GM15510 (cell line): Measurements from ENCODE around the gene NUDT14.

Source experiments
- POLR2A ChIP-seq: IDR thresholded peaks from 3 replicates; pipeline ENCODE4 v1.6.1; 2011; ENCODE audit warnings: borderline replicate concordance; ENCODE audit not compliant: insufficient read length; ENCODE audit errors: extremely low read depth

NUDT14 gene

GRCh38 chr14:105216490-105217247 is 35.6 kb upstream of the NUDT14 start:
- TF ChIP-seq POLR2A = no peak

- no peak for TF ChIP-seq POLR2A
Measured at GRCh38 chr14:105215602-105216001, 34.5 kb upstream of the NUDT14 start.

- TF ChIP-seq POLR2A = no peak
Measured at GRCh38 chr14:105214324-105214915, 33.3 kb upstream of the NUDT14 start.

GRCh38 chr14:105213361-105213760 is 32.2 kb upstream of the NUDT14 start:
- no peak for TF ChIP-seq POLR2A

GRCh38 chr14:105212541-105213300 is 31.6 kb upstream of the NUDT14 start:
- no peak for TF ChIP-seq POLR2A

GRCh38 chr14:105211758-105212089 is 30.6 kb upstream of the NUDT14 start:
- TF ChIP-seq POLR2A = no peak

GRCh38 chr14:105211086-105211757 is 30.1 kb upstream of the NUDT14 start:
- TF ChIP-seq POLR2A = no peak

- TF ChIP-seq POLR2A = no peak
Measured at GRCh38 chr14:105210266-105211025, 29.3 kb upstream of the NUDT14 start.

GRCh38 chr14:105209646-105210045 is 28.5 kb upstream of the NUDT14 start:
- TF ChIP-seq POLR2A = no peak

GRCh38 chr14:105209091-105209490 is 28.0 kb upstream of the NUDT14 start:
- TF ChIP-seq POLR2A = no peak

GRCh38 chr14:105208738-105209075 is 27.6 kb upstream of the NUDT14 start:
- no peak for TF ChIP-seq POLR2A

GRCh38 chr14:105207996-105208737 is 27.1 kb upstream of the NUDT14 start:
- no peak for TF ChIP-seq POLR2A

GRCh38 chr14:105207460-105207901 is 26.4 kb upstream of the NUDT14 start:
- no peak for TF ChIP-seq POLR2A

GRCh38 chr14:105206873-105207272 is 25.8 kb upstream of the NUDT14 start:
- TF ChIP-seq POLR2A = no peak
